Activated T-helper 2 cell treated with anti-CD3 and anti-CD28 coated beads, Interferon-gamma antibody, Interleukin-2, Interleukin-4, amounts not matched to agents 10 μg/mL and 5 μg/mL and 100 μg/mL, durations not matched to agents 14 hours and 24 hours and 36 hours (primary cell): ENCODE data around the gene RESF1. TPM values are rescaled to one million over a fixed set of nuclear protein-coding genes. Genes with fewer than 3 reads are reported as not detected.

Experiments
- DNase-seq: peaks from one replicate; pipeline ENCODE4 v3.0.0; 2021; ENCODE audit warnings: low spot score
- H3K27ac Mint-ChIP-seq: one replicate; pipeline ENCODE4 v1.8.0; 2021; ENCODE audit warnings: mixed read lengths
- H3K27me3 Mint-ChIP-seq: one replicate; pipeline ENCODE4 v1.8.0; 2021; ENCODE audit warnings: low read depth, mixed read lengths
- H3K36me3 Mint-ChIP-seq: one replicate; pipeline ENCODE4 v1.8.0; 2021; ENCODE audit warnings: low read depth, mixed read lengths
- H3K4me1 Mint-ChIP-seq: one replicate; pipeline ENCODE4 v1.8.0; 2021; ENCODE audit warnings: low read depth, mixed read lengths
- H3K4me3 Mint-ChIP-seq: one replicate; pipeline ENCODE4 v1.8.0; 2021; ENCODE audit warnings: low read depth, mild to moderate bottlenecking, moderate library complexity, mixed read lengths
- H3K9me3 Mint-ChIP-seq: one replicate; pipeline ENCODE4 v1.8.0; 2021; ENCODE audit warnings: mixed read lengths
- intact Hi-C: fragments of 100-400 bp; cut with micrococcal nuclease; formaldehyde crosslinking; loops from one replicate; pipeline ENCODE4 v1.15.1; 2023
- total RNA-seq: library from RNA; stranded (reverse); gene quantifications from 2 replicates; pipeline ENCODE4 v1.2.3, GENCODE V29; 2022

The RESF1 gene
- total RNA-seq, 1 donor from 2014 or later = 41.9 TPM

DNA sequence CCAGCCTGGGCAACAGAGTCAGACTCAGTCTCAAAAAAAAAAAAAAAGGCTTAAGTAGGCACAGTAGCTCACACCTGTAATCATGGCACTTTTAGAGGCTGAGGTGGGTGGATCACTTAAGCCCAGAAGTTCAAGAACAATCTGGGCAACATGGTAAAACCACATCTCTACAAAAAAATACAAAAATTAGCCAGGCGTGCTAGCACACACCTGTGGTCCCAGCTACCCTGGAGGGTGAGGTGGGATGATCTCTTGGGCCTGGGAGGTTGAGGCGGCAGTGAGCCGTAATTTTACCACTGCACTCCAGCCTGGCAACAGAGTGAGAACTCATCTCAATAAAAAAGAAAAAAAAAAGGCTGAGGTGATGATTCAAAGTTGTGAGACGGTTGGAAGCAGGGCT lies 9.1 kb upstream of the RESF1 start:
- Mint-ChIP-seq H3K4me3 (no peak overlapping the region), H3K27ac (no peak overlapping the region), H3K9me3 (peaks cover 45% of the 10 kb centered on the region), H3K36me3 (peaks cover 38% of the 10 kb centered on the region), H3K27me3 (no peaks in the 10 kb centered on the region), H3K4me1 (peaks cover 11% of the 10 kb centered on the region)
- intact Hi-C loops = no loop called here
- DNase-seq = no peak

GRCh38 chr12:31950492-31950891 lies 8.7 kb upstream of the RESF1 start:
- Mint-ChIP-seq H3K27me3 (no peaks in the 10 kb centered on the region), H3K4me1 (peaks cover 15% of the 10 kb centered on the region), H3K4me3 (no peak overlapping the region), H3K9me3 (peaks cover 47% of the 10 kb centered on the region), H3K27ac (no peak overlapping the region), H3K36me3 (peaks cover 41% of the 10 kb centered on the region)
- no peak for DNase-seq
- intact Hi-C loops = no loop called here

GRCh38 chr12:31951008-31951407 lies 8.2 kb upstream of the RESF1 start:
- no peak for DNase-seq
- no peaks in the 10 kb centered on the region for H3K27me3 Mint-ChIP-seq
- H3K9me3 Mint-ChIP-seq = peaks cover 42% of the 10 kb centered on the region
- H3K4me3 Mint-ChIP-seq = no peak overlapping the region
- no peak overlapping the region for H3K27ac Mint-ChIP-seq
- intact Hi-C loops = no loop called here
- peaks cover 17% of the 10 kb centered on the region for H3K4me1 Mint-ChIP-seq
- peaks cover 40% of the 10 kb centered on the region for H3K36me3 Mint-ChIP-seq

GRCh38 chr12:31951939-31952338 lies 7.3 kb upstream of the RESF1 start:
- Mint-ChIP-seq H3K4me3 (no peak overlapping the region), H3K4me1 (peaks cover 22% of the 10 kb centered on the region), H3K27ac (no peak overlapping the region), H3K27me3 (no peaks in the 10 kb centered on the region), H3K9me3 (peaks cover 45% of the 10 kb centered on the region), H3K36me3 (peaks cover 44% of the 10 kb centered on the region)
- intact Hi-C loops = no loop called here
- no peak for DNase-seq

DNA sequence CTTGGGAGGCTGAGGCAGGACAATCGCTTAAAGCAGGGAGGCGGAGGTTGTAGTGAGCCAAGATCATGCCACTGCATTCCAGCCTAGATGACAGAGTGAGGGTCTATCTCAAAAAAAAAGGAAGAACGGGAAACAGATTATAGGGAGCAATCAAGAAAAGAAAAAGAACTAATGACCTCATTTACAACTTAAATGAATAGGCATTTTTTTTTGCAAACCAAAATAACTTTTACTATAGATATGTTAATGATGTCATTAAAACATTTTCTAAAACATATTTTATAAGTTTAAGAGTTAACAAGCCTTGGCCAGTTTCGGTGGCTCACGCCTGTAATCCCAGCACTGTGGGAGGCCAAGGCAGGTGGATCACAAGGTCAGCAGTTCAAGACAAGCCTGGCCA lies 6.8 kb upstream of the RESF1 start:
- DNase-seq = no peak
- H3K9me3 Mint-ChIP-seq = peaks cover 45% of the 10 kb centered on the region
- peaks cover 25% of the 10 kb centered on the region for H3K4me1 Mint-ChIP-seq
- H3K36me3 Mint-ChIP-seq = peaks cover 46% of the 10 kb centered on the region
- no peak overlapping the region for H3K27ac Mint-ChIP-seq
- H3K27me3 Mint-ChIP-seq = no peaks in the 10 kb centered on the region
- intact Hi-C loops = no loop called here
- no peak overlapping the region for H3K4me3 Mint-ChIP-seq

- H3K36me3 Mint-ChIP-seq = peaks cover 48% of the 10 kb centered on the region
- DNase-seq = no peak
- peaks cover 35% of the 10 kb centered on the region for H3K4me1 Mint-ChIP-seq
- H3K27me3 Mint-ChIP-seq = no peaks in the 10 kb centered on the region
- intact Hi-C loops = loop anchor here (5.0 kb wide), 3 partner anchors 153 to 273 kb away; no protein-coding TSS in a partner anchor
- no peak overlapping the region for H3K27ac Mint-ChIP-seq
- H3K9me3 Mint-ChIP-seq = peaks cover 30% of the 10 kb centered on the region
- no peak overlapping the region for H3K4me3 Mint-ChIP-seq
Measured at GRCh38 chr12:31954925-31955858, 4.0 kb upstream of the RESF1 start.

GRCh38 chr12:31958569-31959160 lies 550 bp upstream of the RESF1 start:
- peaks cover 58% of the 10 kb centered on the region for H3K4me1 Mint-ChIP-seq
- H3K27me3 Mint-ChIP-seq = no peaks in the 10 kb centered on the region
- peaks cover 66% of the 10 kb centered on the region for H3K36me3 Mint-ChIP-seq
- intact Hi-C loops = loop anchor here (1.0 to 5.0 kb wide), 12 partner anchors 32 to 637 kb away; partner anchors contain the start of genes AMN1, BICD1 and ETFBKMT
- H3K27ac Mint-ChIP-seq = peak overlapping the region; percentile 98
- peak overlapping the region; percentile 93 for H3K4me3 Mint-ChIP-seq
- H3K9me3 Mint-ChIP-seq = peaks cover 18% of the 10 kb centered on the region
- no peak for DNase-seq

DNA sequence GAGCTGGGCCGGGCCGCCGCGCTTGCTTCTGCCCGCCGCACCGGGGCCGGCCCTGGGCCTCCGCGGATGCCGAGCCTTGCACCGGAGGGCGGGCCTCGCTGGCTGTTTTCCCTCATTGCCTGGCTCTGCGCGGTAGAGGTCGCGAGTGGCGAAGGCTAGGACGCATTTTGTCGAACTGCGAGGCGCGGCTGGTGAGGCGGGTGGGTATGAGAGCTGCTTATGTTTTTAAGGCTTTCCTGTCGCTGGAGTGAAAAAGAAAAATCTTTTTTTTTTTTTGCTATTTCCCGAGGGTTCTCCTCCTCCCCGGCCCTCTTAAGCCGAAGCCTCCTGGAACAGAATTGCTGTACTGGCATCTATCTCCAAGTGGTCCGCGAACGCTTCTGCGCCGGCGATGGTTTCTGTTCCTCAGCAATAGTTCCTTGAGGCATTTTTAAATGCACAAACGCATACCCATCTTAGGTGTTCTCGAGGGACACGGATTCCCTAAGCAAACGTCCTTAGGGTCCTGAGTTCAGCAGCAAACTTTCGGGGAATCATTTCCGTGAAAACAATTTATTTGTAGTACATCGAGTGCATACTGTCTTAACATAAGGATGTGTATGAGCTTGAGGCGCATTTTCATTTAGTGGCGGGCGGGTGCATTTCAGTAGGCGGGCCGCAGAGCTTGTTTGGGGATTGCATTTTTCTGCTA lies 631 bp downstream of the RESF1 start:
- intact Hi-C loops = loop anchor here (1.0 to 5.0 kb wide), 14 partner anchors 31 to 639 kb away; partner anchors contain the start of genes AMN1, BICD1 and ETFBKMT
- H3K27ac Mint-ChIP-seq = peak overlapping the region; percentile 94
- H3K36me3 Mint-ChIP-seq = peaks cover 75% of the 10 kb centered on the region
- peaks cover 29% of the 10 kb centered on the region for H3K9me3 Mint-ChIP-seq
- H3K4me1 Mint-ChIP-seq = peaks cover 68% of the 10 kb centered on the region
- DNase-seq = no peak
- H3K27me3 Mint-ChIP-seq = no peaks in the 10 kb centered on the region
- peak overlapping the region; percentile 82 for H3K4me3 Mint-ChIP-seq

GRCh38 chr12:31961137-31961536 lies 1.9 kb downstream of the RESF1 start:
- peaks cover 29% of the 10 kb centered on the region for H3K9me3 Mint-ChIP-seq
- intact Hi-C loops = loop anchor here (2.0 to 5.0 kb wide), 2 partner anchors 66 to 171 kb away; no protein-coding TSS in a partner anchor
- no peaks in the 10 kb centered on the region for H3K27me3 Mint-ChIP-seq
- no peak for DNase-seq
- H3K27ac Mint-ChIP-seq = peak overlapping the region; percentile 94
- peaks cover 78% of the 10 kb centered on the region for H3K36me3 Mint-ChIP-seq
- H3K4me3 Mint-ChIP-seq = peak overlapping the region; percentile 82
- peaks cover 64% of the 10 kb centered on the region for H3K4me1 Mint-ChIP-seq

DNA sequence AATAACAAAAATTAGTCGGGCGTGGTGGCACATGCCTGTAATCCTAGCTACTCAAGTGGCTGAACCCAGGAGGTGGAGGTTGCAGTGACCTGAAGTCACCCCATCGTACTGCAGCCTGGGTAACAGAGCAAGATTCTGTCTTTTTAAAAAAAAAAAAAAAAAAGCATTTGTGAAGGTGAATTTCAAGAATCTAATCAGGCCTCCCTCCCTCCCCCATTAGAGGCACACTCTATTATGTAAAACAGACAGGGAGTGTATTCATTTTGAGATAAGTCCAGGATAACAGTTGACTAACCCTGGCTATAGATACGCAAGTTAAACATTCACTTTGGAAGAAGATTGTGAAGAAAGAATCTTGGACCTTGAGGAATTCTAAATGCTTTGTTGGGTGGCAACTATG lies 2.9 kb downstream of the RESF1 start:
- Mint-ChIP-seq H3K9me3 (peaks cover 24% of the 10 kb centered on the region), H3K36me3 (peaks cover 81% of the 10 kb centered on the region), H3K27ac (peak overlapping the region; percentile 22), H3K4me3 (peak overlapping the region; percentile 42), H3K27me3 (no peaks in the 10 kb centered on the region), H3K4me1 (peaks cover 68% of the 10 kb centered on the region)
- intact Hi-C loops = loop anchor here (5.0 kb wide), 1 partner anchor 170 kb away; no protein-coding TSS in a partner anchor
- DNase-seq = no peak

DNA sequence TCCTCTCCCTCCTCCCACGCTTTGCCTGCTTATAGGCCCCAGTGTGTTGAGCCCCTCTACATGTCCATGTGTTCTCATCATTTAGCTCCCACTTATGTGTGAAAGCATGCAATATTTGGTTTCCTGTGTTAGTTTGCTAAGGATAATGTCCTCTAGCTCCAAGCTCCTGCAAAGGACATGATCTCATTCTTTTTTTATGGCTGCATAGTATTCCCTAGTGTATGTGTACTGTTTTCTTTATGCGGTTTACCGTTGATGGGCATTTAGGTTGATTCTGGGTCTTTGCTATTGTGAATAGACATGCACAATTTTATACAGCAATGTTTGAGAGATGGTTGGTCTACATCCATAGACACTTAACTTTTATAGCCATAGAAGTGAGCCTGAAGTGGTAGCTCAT lies 5.1 kb downstream of the RESF1 start:
- Mint-ChIP-seq H3K4me1 (peaks cover 60% of the 10 kb centered on the region), H3K4me3 (no peak overlapping the region), H3K27ac (no peak overlapping the region), H3K27me3 (no peaks in the 10 kb centered on the region), H3K9me3 (peaks cover 20% of the 10 kb centered on the region), H3K36me3 (peaks cover 83% of the 10 kb centered on the region)
- DNase-seq = no peak
- intact Hi-C loops = loop anchor here (5.0 kb wide), 1 partner anchor 168 kb away; no protein-coding TSS in a partner anchor

- DNase-seq = no peak
- H3K4me3 Mint-ChIP-seq = peak overlapping the region; percentile 13
- peaks cover 20% of the 10 kb centered on the region for H3K9me3 Mint-ChIP-seq
- no peak overlapping the region for H3K27ac Mint-ChIP-seq
- peaks cover 60% of the 10 kb centered on the region for H3K4me1 Mint-ChIP-seq
- no peaks in the 10 kb centered on the region for H3K27me3 Mint-ChIP-seq
- H3K36me3 Mint-ChIP-seq = peaks cover 88% of the 10 kb centered on the region
- intact Hi-C loops = no loop called here
Measured at GRCh38 chr12:31965090-31965489, 5.9 kb downstream of the RESF1 start.
